Activated CD4-positive, alpha-beta memory T cell treated with anti-CD3 and anti-CD28 coated beads for 36 hours (primary cell): ENCODE results near the gene C20orf204. TPM values are rescaled to one million over a fixed set of nuclear protein-coding genes. Genes with fewer than 3 reads are reported as not detected.

Experiments
- CTCF ChIA-PET: fragments of 350-600 bp; sonication (Branson Sonifier 250); formaldehyde crosslinking; loops from one replicate; lab custom pipeline; 2021; ENCODE audit warnings: antibody characterized with exemption, inconsistent platforms; lab: Charles Lee
- POLR2A ChIA-PET: fragments of 350-600 bp; sonication (Branson Sonifier 250); formaldehyde crosslinking; loops from one replicate; lab custom pipeline; 2021; ENCODE audit warnings: antibody characterized with exemption; lab: Charles Lee
- DNase-seq: peaks from one replicate; pipeline ENCODE4 v3.0.0-alpha.2; 2020
- H3K27ac Mint-ChIP-seq: one replicate; pipeline ENCODE4 v1.8.0; 2021; ENCODE audit warnings: mixed read lengths
- H3K27me3 Mint-ChIP-seq: one replicate; pipeline ENCODE4 v1.8.0; 2021; ENCODE audit warnings: mixed read lengths
- H3K36me3 Mint-ChIP-seq: one replicate; pipeline ENCODE4 v1.8.0; 2021; ENCODE audit warnings: mixed read lengths
- H3K4me1 Mint-ChIP-seq: one replicate; pipeline ENCODE4 v1.8.0; 2021; ENCODE audit warnings: low read depth, mixed read lengths
- H3K4me3 Mint-ChIP-seq: one replicate; pipeline ENCODE4 v1.8.0; 2021; ENCODE audit warnings: mild to moderate bottlenecking, mixed read lengths
- H3K9me3 Mint-ChIP-seq: one replicate; pipeline ENCODE4 v1.8.0; 2021; ENCODE audit warnings: mixed read lengths
- intact Hi-C: fragments of 100-400 bp; cut with micrococcal nuclease; formaldehyde crosslinking; loops from one replicate; pipeline ENCODE4 v1.15.1; 2023
- total RNA-seq, 2 experiments: library from RNA; stranded (reverse); gene quantifications; one replicate each; pipeline ENCODE4 v1.2.3, GENCODE V29; 2021

The C20orf204 gene
- total RNA-seq, 2 experiments from 2014 or later, result 3.1 TPM

DNA sequence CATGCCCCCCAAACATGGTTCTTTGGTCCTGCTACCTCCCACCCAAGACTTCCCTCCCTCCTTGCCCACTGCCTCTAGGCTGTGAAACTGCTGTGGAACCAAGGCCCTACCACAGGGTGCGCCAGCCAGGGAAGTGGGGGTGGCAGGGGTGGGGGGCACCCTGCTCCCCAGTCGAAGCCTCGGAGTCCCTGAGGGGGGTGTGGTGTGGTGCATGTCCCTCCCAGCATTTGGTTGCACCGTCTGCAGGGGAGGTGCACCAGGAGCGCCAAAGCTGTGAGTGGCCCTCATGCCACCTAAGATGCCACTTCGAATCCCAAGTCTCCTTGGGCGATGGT, 41.5 kb downstream of the C20orf204 start:
- H3K4me3 Mint-ChIP-seq, result peak overlapping the region; percentile 90
- H3K9me3 Mint-ChIP-seq, result no peaks in the 10 kb centered on the region
- intact Hi-C loops, result loop anchor here (1.0 to 5.0 kb wide), 2 partner anchors 11 to 180 kb away; partner anchors contain the start of gene PCMTD2
- H3K27me3 Mint-ChIP-seq, result no peaks in the 10 kb centered on the region
- CTCF ChIA-PET, result interaction anchor here (0.6 to 3.6 kb wide), 5 partner anchors 15 to 123 kb away, joined by 3 to 18 read pairs (median 4); partner anchors contain the start of gene TCEA2
- peaks cover 17% of the 10 kb centered on the region for H3K4me1 Mint-ChIP-seq
- no peak for DNase-seq
- peak overlapping the region; percentile 92 for H3K27ac Mint-ChIP-seq
- POLR2A ChIA-PET, result interaction anchor here (1.5 kb wide), 2 partner anchors 12 to 179 kb away, joined by 3 to 5 read pairs; no protein-coding TSS in a partner anchor
- peaks cover 3% of the 10 kb centered on the region for H3K36me3 Mint-ChIP-seq

DNA sequence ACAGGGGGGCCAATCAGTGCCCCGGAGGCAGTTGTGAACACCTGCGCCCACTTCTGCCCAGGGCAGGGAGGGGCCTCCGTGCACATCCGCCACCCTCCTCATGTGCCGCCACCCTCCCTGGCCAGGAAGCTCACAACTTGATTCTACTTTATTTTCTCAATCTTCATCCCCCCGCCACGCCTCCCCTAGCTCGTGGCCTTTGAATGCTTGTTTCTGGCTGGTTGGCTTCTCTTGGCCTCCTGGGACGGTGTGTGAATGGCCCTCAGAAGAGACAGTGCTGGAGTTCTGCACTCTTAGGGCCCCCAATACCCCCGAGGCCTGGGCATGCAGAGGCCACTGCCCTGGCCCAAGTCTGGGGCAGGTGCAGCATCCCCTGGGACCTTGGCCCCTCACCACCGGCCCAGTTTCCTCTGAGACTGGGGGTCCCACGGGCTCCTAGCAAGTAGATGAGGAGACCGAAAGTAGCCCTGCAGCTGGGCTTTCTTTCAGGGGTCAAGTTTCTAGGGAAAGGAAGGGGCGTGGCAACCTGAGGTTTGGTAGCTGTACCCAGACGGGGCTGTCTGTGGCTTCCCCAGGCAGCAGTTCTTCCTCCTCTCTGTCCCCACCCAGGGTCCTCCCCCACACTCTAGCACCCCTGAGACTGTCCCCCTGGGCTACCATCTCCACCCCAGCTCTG, 42.0 kb downstream of the C20orf204 start:
- peaks cover 21% of the 10 kb centered on the region for H3K4me1 Mint-ChIP-seq

DNA sequence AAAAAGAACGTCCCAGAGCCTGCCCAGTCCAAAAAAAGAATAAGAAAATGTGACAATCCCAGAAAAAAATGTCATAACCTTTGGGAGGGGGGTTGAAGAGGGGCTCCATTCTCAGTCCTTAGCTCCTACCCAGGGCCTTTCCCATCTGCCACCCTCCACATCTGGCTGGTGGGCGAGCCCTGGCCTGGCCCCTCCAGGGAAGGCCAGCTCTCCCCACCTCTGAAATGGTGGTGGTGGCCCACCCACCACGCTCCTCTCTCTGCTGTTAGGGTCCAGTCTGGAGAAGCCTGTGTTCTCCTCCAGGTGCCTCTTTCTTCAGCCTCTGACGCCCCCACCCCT, 42.9 kb downstream of the C20orf204 start:
- peak overlapping the region; percentile 90 for H3K4me3 Mint-ChIP-seq
- no peak for DNase-seq
- H3K27me3 Mint-ChIP-seq, result no peaks in the 10 kb centered on the region
- ChIA-PET CTCF (interaction anchor here (1.0 to 3.6 kb wide), 6 partner anchors 9 to 541 kb away, joined by 3 to 18 read pairs (median 5); no protein-coding TSS in a partner anchor), POLR2A (interaction anchor here (0.6 to 1.3 kb wide), 2 partner anchors 9 to 450 kb away, joined by 3 read pairs; no protein-coding TSS in a partner anchor)
- intact Hi-C loops, result loop anchor here (1.0 to 5.0 kb wide), 2 partner anchors 16 to 178 kb away; partner anchors contain the start of genes PCMTD2 and TCEA2
- peak overlapping the region; percentile 92 for H3K27ac Mint-ChIP-seq
- peaks cover 3% of the 10 kb centered on the region for H3K36me3 Mint-ChIP-seq
- H3K4me1 Mint-ChIP-seq, result peaks cover 24% of the 10 kb centered on the region
- no peaks in the 10 kb centered on the region for H3K9me3 Mint-ChIP-seq

More for the DNA sequence above, 42.0 kb downstream of the C20orf204 start:
- Mint-ChIP-seq H3K27me3 (no peaks in the 10 kb centered on the region), H3K4me3 (peak overlapping the region; percentile 90), H3K36me3 (peaks cover 3% of the 10 kb centered on the region), H3K27ac (peak overlapping the region; percentile 92), H3K9me3 (no peaks in the 10 kb centered on the region)
- CTCF ChIA-PET, result interaction anchor here (0.5 to 3.6 kb wide), 5 partner anchors 8 to 84 kb away, joined by 3 to 18 read pairs (median 4); partner anchors contain the start of gene TCEA2
- intact Hi-C loops, result loop anchor here (1.0 to 5.0 kb wide), 3 partner anchors 12 to 179 kb away; partner anchors contain the start of genes PCMTD2 and TCEA2
- POLR2A ChIA-PET, result interaction anchor here (1.5 kb wide), 2 partner anchors 12 to 178 kb away, joined by 3 to 5 read pairs; no protein-coding TSS in a partner anchor
- DNase-seq, result peak; percentile 77

DNA sequence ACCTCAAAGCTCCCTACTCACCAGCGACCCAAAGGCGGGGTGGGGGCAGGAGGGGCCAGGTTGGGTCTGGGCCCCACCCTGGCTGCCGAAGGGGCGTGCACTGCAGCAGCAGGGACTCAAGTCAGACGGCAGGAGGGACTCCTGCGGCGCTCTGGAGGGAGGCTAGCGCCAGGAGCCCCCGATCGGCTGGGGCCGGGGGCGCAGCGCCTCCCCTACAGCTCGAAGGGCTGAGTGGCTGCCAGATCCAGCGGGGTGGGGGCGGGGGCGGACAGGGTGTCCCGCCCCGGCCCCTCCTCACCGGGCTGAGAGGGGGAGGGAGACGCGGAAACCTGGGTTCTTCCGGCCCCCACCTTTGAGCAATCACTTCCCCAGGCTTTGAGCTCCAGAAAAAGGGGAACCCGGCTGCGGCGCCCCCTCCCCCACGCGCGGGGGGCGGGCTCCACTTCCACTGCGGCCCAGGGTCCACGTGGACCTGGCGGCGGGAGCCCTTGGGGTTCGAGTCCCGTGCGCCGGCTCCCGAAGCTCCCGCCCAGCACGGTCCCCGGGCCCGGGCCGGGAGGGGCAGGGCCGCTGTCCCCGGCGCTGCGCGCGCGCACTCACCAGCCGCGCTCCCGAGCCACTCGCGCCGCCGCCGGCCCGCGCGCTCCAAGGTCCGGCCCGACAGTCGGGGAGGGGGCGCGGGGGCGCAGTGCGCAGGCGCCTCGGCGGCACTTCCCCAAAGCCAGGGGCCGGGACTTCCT, 43.5 kb downstream of the C20orf204 start, which contains the start of gene RGS19:
RGS19 (minus strand) TSS at position 246 of the 740 bp plus-strand sequence. CDS start 2,632 bp downstream, outside the sequence.
- H3K4me3 Mint-ChIP-seq, result peak within 1 kb of the TSS; percentile 90
- peak within 1 kb of the TSS; percentile 92 for H3K27ac Mint-ChIP-seq
- peaks cover 27% of the 10 kb centered on the region for H3K4me1 Mint-ChIP-seq
- H3K9me3 Mint-ChIP-seq, result no peaks in the 10 kb centered on the region
- peaks cover 3% of the 10 kb centered on the region for H3K36me3 Mint-ChIP-seq
- intact Hi-C loops, result loop anchor here (5.0 kb wide), 1 partner anchor 178 kb away; the partner anchor contains the start of gene PCMTD2
- peak; percentile 76 for DNase-seq
- peaks cover 3% of the 10 kb centered on the region for H3K27me3 Mint-ChIP-seq
- CTCF ChIA-PET, result interaction anchor here (0.7 to 3.6 kb wide), 8 partner anchors 10 to 542 kb away, joined by 3 to 18 read pairs (median 4); no protein-coding TSS in a partner anchor
- POLR2A ChIA-PET, result interaction anchor here (0.6 to 1.3 kb wide), 3 partner anchors 10 to 451 kb away, joined by 3 read pairs; partner anchors contain the start of gene TCEA2

DNA sequence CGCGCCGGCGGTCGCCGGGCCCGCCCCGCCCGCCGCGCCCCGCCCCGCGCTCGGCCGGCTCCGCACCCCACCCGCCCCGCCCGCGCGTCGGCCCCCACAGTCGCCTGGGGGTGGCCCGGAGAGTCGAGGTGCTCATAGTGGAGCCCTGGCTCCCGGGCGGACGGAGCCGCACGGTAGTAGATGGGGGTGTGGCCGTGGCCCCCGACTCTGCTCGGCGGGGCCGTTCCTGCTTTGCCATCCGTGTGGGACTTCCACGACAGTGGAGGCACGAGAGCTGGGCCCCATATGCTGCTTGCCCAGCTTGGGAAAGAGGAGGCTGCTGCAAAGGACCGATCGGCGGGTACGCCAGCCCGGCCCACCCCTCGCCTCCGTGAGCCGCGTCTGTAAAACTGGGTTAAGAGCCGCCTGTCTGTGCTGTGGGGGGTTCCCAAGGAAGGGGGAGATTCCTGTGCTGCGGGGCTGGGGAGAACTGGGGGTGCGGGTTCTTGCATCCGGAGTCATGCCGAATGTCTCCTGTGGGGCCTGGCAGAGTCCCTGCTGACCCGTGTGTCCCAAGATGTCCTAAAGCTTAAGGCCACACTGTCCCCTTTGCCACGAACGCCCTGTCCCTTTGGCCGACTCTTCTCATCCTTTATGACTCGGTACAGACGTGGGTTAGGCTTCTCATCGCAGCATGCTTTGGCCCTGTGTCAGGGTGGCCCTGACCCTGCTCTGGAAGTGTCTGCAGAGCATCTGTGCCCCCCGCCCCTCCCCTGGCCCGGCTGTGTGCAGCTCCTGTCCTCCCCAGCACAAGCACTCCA, 44.2 kb downstream of the C20orf204 start, which contains the start of gene OPRL1:
OPRL1 (plus strand) TSS at position 70 of the 800 bp plus-strand sequence. CDS start 12,639 bp downstream, outside the sequence.
- H3K27me3 Mint-ChIP-seq, result peaks cover 3% of the 10 kb centered on the region
- intact Hi-C loops, result no loop called here
- H3K4me3 Mint-ChIP-seq, result peak within 1 kb of the TSS; percentile 90
- H3K36me3 Mint-ChIP-seq, result peaks cover 3% of the 10 kb centered on the region
- ChIA-PET CTCF (interaction anchor here (0.7 to 1.7 kb wide), 8 partner anchors 16 to 543 kb away, joined by 3 to 6 read pairs (median 3); no protein-coding TSS in a partner anchor), POLR2A (interaction anchor here (0.8 to 1.3 kb wide), 2 partner anchors 10 to 17 kb away, joined by 3 read pairs; partner anchors contain the start of gene TCEA2)
- H3K4me1 Mint-ChIP-seq, result peaks cover 28% of the 10 kb centered on the region
- no peak for DNase-seq
- no peaks in the 10 kb centered on the region for H3K9me3 Mint-ChIP-seq
- peak within 1 kb of the TSS; percentile 92 for H3K27ac Mint-ChIP-seq

DNA sequence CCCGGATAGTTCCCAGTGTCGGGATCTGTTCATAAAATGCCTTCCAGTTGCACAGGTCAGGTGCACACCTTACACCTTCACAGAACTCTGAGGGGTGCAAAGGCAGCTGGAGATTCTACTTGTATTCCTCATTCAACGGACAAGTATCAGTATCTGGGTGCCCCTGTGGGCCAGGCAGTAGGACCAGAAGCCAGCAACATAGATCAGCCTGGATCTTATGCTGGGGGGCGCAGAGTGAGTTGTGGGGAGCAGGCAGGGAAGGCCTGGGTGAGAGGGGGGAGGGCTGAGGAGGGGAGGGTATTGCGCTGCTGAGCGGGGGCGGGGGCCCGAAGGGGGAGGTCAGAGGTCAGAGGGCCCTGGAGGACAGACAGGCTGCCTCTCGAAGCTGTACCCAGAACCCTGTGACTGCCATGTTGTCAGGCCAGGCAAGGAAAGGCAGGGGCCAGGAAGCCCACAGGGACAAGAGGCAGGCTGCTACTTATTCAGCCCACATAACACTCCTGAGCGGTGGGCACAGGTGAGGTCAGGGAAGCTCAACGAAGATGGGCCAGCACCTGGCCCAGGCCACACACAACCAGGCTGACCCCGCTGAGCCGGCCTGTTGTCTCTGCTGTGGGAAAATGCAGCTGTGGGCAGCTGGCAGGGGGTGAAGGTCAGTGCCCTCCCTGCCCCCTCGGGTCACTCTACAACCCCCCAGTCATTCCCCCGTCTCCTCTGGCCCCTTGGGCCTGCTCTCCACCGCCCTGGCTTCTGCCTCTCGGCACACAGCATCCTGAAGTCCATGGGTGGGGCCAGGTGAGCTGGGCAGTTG, 45.0 kb downstream of the C20orf204 start:
- Mint-ChIP-seq H3K27me3 (peaks cover 3% of the 10 kb centered on the region), H3K4me1 (peaks cover 28% of the 10 kb centered on the region), H3K27ac (peak overlapping the region; percentile 42), H3K36me3 (no peaks in the 10 kb centered on the region), H3K4me3 (peak overlapping the region; percentile 73), H3K9me3 (no peaks in the 10 kb centered on the region)
- ChIA-PET CTCF (interaction anchor here (1.1 to 5.1 kb wide), 5 partner anchors 22 to 205 kb away, joined by 3 to 51 read pairs (median 3); no protein-coding TSS in a partner anchor), POLR2A (no interaction called here)
- intact Hi-C loops, result no loop called here
- DNase-seq, result peak; percentile 10

DNA sequence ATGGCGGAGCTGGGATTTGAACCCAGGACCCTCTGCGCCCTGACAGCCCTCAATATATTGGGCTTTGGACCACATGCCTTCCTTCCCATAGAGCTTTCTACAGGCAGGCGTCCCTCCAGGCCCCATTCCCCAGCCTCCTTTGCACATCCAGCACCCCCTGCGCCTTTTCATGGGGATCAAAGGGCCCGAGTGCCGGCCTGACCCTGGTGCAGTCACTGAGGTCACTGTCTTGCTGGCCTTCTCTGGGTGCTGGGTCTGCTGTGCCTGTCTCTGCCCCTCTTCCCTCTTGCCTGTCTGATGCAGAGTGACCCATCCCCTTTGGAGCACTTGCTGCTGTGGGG, 45.6 kb downstream of the C20orf204 start:
- Mint-ChIP-seq H3K27ac (no peak overlapping the region), H3K9me3 (no peaks in the 10 kb centered on the region), H3K27me3 (peaks cover 3% of the 10 kb centered on the region), H3K4me1 (peaks cover 28% of the 10 kb centered on the region), H3K36me3 (no peaks in the 10 kb centered on the region), H3K4me3 (no peak overlapping the region)
- CTCF ChIA-PET, result interaction anchor here (1.4 to 5.1 kb wide), 3 partner anchors 21 to 204 kb away, joined by 3 to 51 read pairs (median 4); no protein-coding TSS in a partner anchor
- POLR2A ChIA-PET, result no interaction called here
- DNase-seq, result no peak
- intact Hi-C loops, result no loop called here

DNA sequence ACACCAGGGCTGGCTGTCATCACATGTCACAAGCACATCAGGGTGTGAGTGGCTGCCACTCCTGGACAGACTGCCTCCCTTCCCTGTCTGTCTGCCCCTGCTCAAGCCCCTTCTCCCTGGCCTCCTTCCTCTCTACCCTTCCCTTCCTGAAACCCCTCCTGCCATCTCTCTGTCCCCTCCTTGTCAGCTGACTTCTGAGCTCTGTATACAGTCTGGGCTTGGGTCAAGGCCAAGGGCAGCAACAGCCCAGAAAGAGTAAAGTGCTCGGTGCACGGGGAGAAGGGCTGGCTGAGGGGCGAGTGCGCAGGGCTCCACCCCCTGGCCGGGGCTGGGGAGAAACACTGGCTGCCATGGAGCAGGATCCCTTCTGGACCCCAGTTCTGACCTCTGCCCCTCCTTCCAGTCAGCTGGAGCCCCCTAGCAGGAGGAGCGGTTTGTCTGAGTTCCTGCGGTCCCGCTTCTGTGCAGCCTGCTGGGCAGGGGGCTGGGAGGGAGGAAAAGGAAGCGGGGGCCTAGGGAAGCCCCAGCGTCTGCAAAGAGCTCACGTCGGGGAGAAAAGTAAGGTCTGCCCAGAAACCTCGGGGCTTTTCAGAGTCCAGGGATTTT, 46.2 kb downstream of the C20orf204 start:
- peak overlapping the region; percentile 13 for H3K4me3 Mint-ChIP-seq
- intact Hi-C loops, result no loop called here
- CTCF ChIA-PET, result interaction anchor here (0.7 to 5.1 kb wide), 5 partner anchors 14 to 204 kb away, joined by 3 to 51 read pairs (median 5); no protein-coding TSS in a partner anchor
- no peak for DNase-seq
- H3K36me3 Mint-ChIP-seq, result no peaks in the 10 kb centered on the region
- no peak overlapping the region for H3K27ac Mint-ChIP-seq
- peaks cover 3% of the 10 kb centered on the region for H3K27me3 Mint-ChIP-seq
- H3K9me3 Mint-ChIP-seq, result no peaks in the 10 kb centered on the region
- peaks cover 24% of the 10 kb centered on the region for H3K4me1 Mint-ChIP-seq
- POLR2A ChIA-PET, result interaction anchor here (0.6 kb wide), 1 partner anchor 73 kb away, joined by 3 read pairs; no protein-coding TSS in a partner anchor

DNA sequence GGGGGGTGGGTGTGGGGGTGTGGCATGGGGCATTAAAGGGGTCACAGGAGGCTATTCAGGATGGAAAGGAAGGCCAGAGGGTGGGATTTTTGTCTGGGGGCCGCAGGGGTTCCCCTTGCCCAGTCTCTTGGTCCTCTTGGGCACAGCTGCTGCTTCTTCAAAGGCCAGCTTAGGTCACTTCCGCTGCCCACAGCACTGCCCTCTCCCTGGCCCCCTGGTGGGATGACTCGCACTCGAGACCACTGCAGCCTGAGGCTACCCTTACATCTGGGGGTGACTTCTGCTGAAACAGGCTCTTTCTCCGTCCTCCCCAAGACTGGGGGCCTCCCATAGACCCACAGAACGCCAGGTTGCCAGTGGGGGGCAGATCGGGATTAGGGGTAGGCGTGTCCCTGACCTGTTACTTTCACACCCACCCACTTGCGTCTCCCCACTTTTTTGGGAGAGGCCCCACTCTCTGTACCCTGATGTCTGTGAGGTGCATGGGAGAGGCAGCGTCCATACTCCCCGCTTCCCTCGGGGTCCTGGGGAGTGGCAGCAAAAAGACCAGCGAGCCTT, 46.9 kb downstream of the C20orf204 start:
- intact Hi-C loops, result loop anchor here (1.0 kb wide), 1 partner anchor 37 kb away; no protein-coding TSS in a partner anchor
- Mint-ChIP-seq H3K36me3 (no peaks in the 10 kb centered on the region), H3K4me3 (peak overlapping the region; percentile 72), H3K27me3 (peaks cover 3% of the 10 kb centered on the region), H3K27ac (no peak overlapping the region), H3K9me3 (peaks cover 5% of the 10 kb centered on the region), H3K4me1 (peaks cover 20% of the 10 kb centered on the region)
- DNase-seq, result peak; percentile 13
- ChIA-PET CTCF (interaction anchor here (0.6 to 5.1 kb wide), 10 partner anchors 13 to 447 kb away, joined by 3 to 51 read pairs (median 4); no protein-coding TSS in a partner anchor), POLR2A (interaction anchor here (0.6 to 1.3 kb wide), 2 partner anchors 73 to 297 kb away, joined by 3 read pairs; no protein-coding TSS in a partner anchor)
